Stimulated activated memory B cell treated with anti-CD40 and anti-IgM and Interleukin-4, amounts not matched to agents 10 μg/mL and 1 μg/mL and 100 μg/mL, for 72 hours (primary cell): ENCODE measurements around the gene CHMP5.

Source experiments
- ATAC-seq: fragments of 150-1000 bp; cut with Tn5 transposase; 2 replicates; pipeline ENCODE4 v1.10.0; 2021
- H3K27ac Mint-ChIP-seq: one replicate; pipeline ENCODE4 v1.8.0; 2022; ENCODE audit warnings: mild to moderate bottlenecking, mixed read lengths
- H3K27me3 Mint-ChIP-seq: one replicate; pipeline ENCODE4 v1.8.0; 2022; ENCODE audit warnings: mixed read lengths
- H3K36me3 Mint-ChIP-seq: one replicate; pipeline ENCODE4 v1.8.0; 2022; ENCODE audit warnings: mixed read lengths
- H3K4me1 Mint-ChIP-seq: one replicate; pipeline ENCODE4 v1.8.0; 2022; ENCODE audit warnings: mixed read lengths
- H3K4me3 Mint-ChIP-seq: one replicate; pipeline ENCODE4 v1.8.0; 2022; ENCODE audit warnings: mild to moderate bottlenecking, moderate library complexity, mixed read lengths
- H3K9me3 Mint-ChIP-seq: one replicate; pipeline ENCODE4 v1.8.0; 2022; ENCODE audit warnings: mixed read lengths

CHMP5 gene

GRCh38 chr9:33233626-33234342 is 31.1 kb upstream of the CHMP5 start:
- Mint-ChIP-seq H3K4me3 (no peak overlapping the region), H3K36me3 (no peaks in the 10 kb centered on the region), H3K4me1 (no peaks in the 10 kb centered on the region), H3K9me3 (no peaks in the 10 kb centered on the region), H3K27me3 (peaks cover 12% of the 10 kb centered on the region), H3K27ac (no peak overlapping the region)
- ATAC-seq = no peak

DNA sequence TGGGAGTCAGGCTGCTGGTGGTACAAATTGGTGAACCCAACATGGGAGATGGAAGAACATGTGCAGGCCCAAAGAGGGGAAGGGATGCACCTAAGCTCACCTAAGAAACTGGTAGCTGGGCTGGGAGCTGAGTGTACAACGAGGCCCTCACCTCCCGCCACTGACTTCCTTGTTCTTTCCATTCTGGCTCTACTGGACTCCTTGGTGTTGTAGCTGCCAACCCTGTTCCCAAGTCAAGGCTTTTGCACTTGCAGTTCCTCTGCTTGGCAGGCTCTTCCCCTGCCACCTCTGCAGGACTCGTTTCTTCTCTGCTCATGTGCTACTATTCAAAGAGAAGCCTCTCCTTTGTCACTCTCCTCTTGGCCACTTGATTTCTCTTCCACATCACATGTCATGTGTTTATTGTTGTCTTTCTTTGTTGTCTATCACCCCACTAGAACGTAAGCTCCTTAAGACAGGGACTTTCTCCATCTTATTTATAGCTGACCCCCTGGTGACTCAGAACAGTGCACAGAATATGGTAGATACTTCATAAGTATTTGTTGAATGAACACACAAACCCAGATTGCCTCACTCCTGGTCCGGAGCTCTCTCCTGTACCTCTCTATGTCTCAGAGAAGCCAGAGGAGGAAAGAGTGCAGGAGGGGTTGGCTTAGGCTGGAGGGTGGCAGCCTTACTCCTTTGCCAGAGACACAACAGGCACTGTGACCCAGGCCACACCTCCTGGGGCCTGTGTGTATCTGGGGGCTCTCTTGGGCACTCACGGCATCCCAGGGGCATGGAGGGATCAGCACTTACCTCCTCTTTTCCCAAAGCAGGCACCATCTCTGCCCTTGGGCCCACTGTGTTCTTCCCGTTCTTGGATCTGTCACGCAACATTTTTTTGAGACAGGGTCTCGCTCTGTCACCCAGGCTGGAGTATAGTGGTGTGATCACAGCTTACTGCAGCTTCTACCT is 30.1 kb upstream of the CHMP5 start:
- ATAC-seq = no peak
- H3K36me3 Mint-ChIP-seq = no peaks in the 10 kb centered on the region

GRCh38 chr9:33236571-33236970 is 28.3 kb upstream of the CHMP5 start:
- no peaks in the 10 kb centered on the region for H3K9me3 Mint-ChIP-seq
- ATAC-seq = no peak
- no peaks in the 10 kb centered on the region for H3K4me1 Mint-ChIP-seq
- H3K4me3 Mint-ChIP-seq = no peak overlapping the region
- H3K27me3 Mint-ChIP-seq = peaks cover 12% of the 10 kb centered on the region
- H3K27ac Mint-ChIP-seq = no peak overlapping the region
- H3K36me3 Mint-ChIP-seq = no peaks in the 10 kb centered on the region

More for the DNA sequence above, 30.1 kb upstream of the CHMP5 start:
- H3K9me3 Mint-ChIP-seq = no peaks in the 10 kb centered on the region
- peaks cover 12% of the 10 kb centered on the region for H3K27me3 Mint-ChIP-seq
- H3K27ac Mint-ChIP-seq = no peak overlapping the region
- no peak overlapping the region for H3K4me3 Mint-ChIP-seq
- H3K4me1 Mint-ChIP-seq = no peaks in the 10 kb centered on the region

DNA sequence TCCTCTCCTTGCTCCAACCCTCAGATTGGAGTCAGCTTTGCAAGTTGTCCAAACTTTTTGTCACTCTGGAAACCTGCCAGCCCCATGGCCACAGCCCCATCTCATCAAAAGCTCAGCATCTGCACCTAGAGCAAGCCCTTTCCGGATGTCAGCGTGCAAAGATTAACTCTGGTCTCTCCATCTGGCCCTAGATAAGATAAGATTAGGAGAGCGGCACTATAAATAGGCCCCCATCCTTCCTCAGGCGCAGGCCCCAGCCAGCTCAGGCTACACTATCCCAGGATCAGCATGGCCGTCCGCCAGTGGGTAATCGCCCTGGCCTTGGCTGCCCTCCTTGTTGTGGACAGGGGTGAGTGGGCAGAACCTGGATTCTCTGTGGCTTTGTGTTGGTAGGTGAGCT is 24.9 kb upstream of the CHMP5 start, which contains the start of gene SPINK4:
TSS of gene SPINK4 (plus strand) at position 247 of the 400 bp plus-strand sequence. CDS start at position 289, 42 bp downstream.
- H3K27ac Mint-ChIP-seq = no peak within 1 kb of the TSS
- no peaks in the 10 kb centered on the region for H3K36me3 Mint-ChIP-seq
- H3K27me3 Mint-ChIP-seq = peaks cover 12% of the 10 kb centered on the region
- no peak within 1 kb of the TSS for H3K4me3 Mint-ChIP-seq
- H3K4me1 Mint-ChIP-seq = no peaks in the 10 kb centered on the region
- no peaks in the 10 kb centered on the region for H3K9me3 Mint-ChIP-seq
- ATAC-seq = no peak

DNA sequence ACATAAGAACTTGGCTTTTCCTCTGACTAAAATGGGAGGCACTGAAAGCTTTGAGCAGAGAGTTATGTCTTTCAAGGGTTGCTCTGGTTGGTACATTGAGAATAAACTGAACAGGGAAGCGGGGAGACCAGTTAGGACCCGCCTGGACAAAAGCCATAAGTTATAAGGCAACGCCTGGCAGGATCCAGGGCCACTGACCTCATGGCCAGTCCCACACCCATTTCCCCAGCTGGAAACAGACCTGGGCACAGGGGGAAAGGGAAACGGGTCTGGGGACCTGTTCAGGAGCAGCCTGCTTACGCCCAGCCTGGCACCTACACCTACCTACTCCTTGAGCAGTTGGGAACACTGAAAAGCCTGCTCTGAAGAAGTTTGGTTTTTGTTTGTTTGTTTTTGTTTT is 23.6 kb upstream of the CHMP5 start:
- Mint-ChIP-seq H3K9me3 (no peaks in the 10 kb centered on the region), H3K36me3 (no peaks in the 10 kb centered on the region), H3K4me1 (no peaks in the 10 kb centered on the region), H3K27me3 (peaks cover 2% of the 10 kb centered on the region), H3K27ac (no peak overlapping the region), H3K4me3 (no peak overlapping the region)
- no peak for ATAC-seq

DNA sequence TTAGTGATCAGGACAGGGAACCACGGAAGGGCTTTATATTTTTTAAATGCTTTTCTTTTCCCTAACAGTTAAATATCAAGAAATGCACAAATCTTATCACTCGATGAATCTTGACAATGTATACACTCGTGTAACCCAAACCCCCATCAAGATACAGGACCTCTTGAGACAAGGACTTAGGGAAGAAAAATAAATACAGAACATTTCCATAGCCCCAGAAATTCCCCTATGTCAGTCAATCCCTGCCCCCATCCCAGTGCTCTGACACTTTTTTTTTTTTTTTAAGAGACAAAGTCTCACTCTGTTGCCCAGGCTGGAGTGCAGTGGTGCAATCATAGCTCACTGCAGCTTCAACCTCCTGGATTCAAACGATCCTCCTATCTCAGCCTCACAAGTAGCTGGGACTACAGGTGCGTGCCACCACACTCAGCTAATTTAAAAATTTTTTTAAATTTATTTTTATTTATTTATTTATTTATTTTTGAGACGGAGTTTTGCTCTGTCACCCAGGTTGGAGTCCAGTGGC is 22.2 kb upstream of the CHMP5 start:
- no peak overlapping the region for H3K4me3 Mint-ChIP-seq
- no peaks in the 10 kb centered on the region for H3K9me3 Mint-ChIP-seq
- no peaks in the 10 kb centered on the region for H3K27me3 Mint-ChIP-seq
- no peaks in the 10 kb centered on the region for H3K4me1 Mint-ChIP-seq
- peaks cover 6% of the 10 kb centered on the region for H3K36me3 Mint-ChIP-seq
- no peak for ATAC-seq
- H3K27ac Mint-ChIP-seq = no peak overlapping the region

- H3K4me1 Mint-ChIP-seq = peaks cover 2% of the 10 kb centered on the region
- H3K9me3 Mint-ChIP-seq = no peaks in the 10 kb centered on the region
- H3K27me3 Mint-ChIP-seq = no peaks in the 10 kb centered on the region
- no peak for ATAC-seq
- no peak overlapping the region for H3K27ac Mint-ChIP-seq
- no peak overlapping the region for H3K4me3 Mint-ChIP-seq
- peaks cover 10% of the 10 kb centered on the region for H3K36me3 Mint-ChIP-seq
These were observed 20.6 kb upstream of the CHMP5 start for GRCh38 chr9:33244137-33244784.

DNA sequence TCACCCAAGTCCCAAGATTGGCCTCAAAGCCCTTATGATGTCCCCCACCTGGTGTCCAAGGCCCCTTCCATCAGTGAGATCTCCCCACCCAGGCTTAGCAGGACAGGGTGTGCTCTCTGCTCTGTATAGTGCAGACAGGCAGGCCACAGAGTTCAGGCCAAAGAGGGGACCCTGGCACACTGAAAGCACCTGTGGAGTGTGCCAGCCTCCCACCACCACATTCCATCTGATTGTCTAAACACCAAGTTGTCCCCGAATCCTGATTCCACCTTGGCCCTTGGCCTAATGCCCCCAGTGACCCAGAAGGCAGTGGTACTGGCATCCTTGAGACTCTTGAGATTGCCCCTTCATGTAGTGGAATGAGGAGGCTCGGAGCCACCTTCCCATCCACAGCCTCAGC is 19.5 kb upstream of the CHMP5 start:
- no peaks in the 10 kb centered on the region for H3K27me3 Mint-ChIP-seq
- peaks cover 12% of the 10 kb centered on the region for H3K4me1 Mint-ChIP-seq
- H3K36me3 Mint-ChIP-seq = peaks cover 10% of the 10 kb centered on the region
- ATAC-seq = no peak
- no peak overlapping the region for H3K4me3 Mint-ChIP-seq
- H3K9me3 Mint-ChIP-seq = no peaks in the 10 kb centered on the region
- no peak overlapping the region for H3K27ac Mint-ChIP-seq

- Mint-ChIP-seq H3K4me3 (no peak overlapping the region), H3K27me3 (no peaks in the 10 kb centered on the region), H3K27ac (no peak overlapping the region), H3K9me3 (no peaks in the 10 kb centered on the region), H3K36me3 (peaks cover 18% of the 10 kb centered on the region), H3K4me1 (peaks cover 17% of the 10 kb centered on the region)
- no peak for ATAC-seq
These were observed 18.5 kb upstream of the CHMP5 start for GRCh38 chr9:33246269-33246860.

DNA sequence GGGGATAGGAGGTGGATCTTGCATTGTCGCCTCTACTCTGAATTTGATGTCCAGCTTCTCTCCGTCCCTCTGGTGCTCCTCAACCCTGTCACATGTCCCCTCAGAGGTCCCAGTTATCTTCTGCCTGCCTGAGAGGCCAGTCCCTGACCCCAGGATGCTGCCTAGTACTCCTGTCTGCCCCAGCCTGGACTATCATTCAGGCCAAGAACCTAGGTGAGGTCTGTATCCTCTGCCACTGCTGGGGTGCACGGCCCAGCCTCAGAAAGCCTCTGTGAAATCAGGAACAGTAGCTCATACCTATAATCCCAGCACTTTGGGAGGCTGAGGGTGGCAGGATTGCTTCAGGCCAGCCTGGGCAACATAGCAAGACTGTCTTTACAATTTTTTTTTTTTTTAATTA is 16.2 kb upstream of the CHMP5 start:
- Mint-ChIP-seq H3K4me1 (peaks cover 17% of the 10 kb centered on the region), H3K4me3 (no peak overlapping the region), H3K36me3 (peaks cover 29% of the 10 kb centered on the region), H3K27ac (no peak overlapping the region), H3K9me3 (no peaks in the 10 kb centered on the region), H3K27me3 (no peaks in the 10 kb centered on the region)
- no peak for ATAC-seq

GRCh38 chr9:33249087-33249658 is 15.7 kb upstream of the CHMP5 start:
- no peaks in the 10 kb centered on the region for H3K9me3 Mint-ChIP-seq
- H3K27ac Mint-ChIP-seq = peak overlapping the region; percentile 28
- no peak overlapping the region for H3K4me3 Mint-ChIP-seq
- H3K27me3 Mint-ChIP-seq = no peaks in the 10 kb centered on the region
- ATAC-seq = peak; percentile 58
- H3K4me1 Mint-ChIP-seq = peaks cover 17% of the 10 kb centered on the region
- peaks cover 29% of the 10 kb centered on the region for H3K36me3 Mint-ChIP-seq

DNA sequence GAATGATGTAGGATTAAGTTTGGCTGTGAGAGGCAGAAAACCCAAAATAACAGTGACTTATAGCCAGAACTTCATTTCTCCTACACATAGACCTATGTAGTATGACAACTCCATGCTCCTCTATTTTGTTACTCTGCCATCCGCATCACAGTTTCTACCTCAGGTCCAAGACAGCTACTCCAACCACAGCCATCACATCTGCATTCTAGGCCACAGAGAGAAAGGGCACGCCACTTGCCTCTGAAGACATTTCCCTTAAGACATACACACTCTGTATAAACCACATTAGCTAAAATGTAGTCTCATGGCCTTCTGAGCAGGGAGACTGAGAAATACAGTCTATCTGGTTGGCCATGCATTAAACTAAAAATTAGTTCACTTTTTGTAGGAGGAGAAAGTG is 14.9 kb upstream of the CHMP5 start:
- no peaks in the 10 kb centered on the region for H3K9me3 Mint-ChIP-seq
- H3K36me3 Mint-ChIP-seq = peaks cover 38% of the 10 kb centered on the region
- H3K4me3 Mint-ChIP-seq = no peak overlapping the region
- H3K27me3 Mint-ChIP-seq = no peaks in the 10 kb centered on the region
- H3K4me1 Mint-ChIP-seq = peaks cover 17% of the 10 kb centered on the region
- ATAC-seq = peak; percentile 31
- H3K27ac Mint-ChIP-seq = peak overlapping the region; percentile 28

DNA sequence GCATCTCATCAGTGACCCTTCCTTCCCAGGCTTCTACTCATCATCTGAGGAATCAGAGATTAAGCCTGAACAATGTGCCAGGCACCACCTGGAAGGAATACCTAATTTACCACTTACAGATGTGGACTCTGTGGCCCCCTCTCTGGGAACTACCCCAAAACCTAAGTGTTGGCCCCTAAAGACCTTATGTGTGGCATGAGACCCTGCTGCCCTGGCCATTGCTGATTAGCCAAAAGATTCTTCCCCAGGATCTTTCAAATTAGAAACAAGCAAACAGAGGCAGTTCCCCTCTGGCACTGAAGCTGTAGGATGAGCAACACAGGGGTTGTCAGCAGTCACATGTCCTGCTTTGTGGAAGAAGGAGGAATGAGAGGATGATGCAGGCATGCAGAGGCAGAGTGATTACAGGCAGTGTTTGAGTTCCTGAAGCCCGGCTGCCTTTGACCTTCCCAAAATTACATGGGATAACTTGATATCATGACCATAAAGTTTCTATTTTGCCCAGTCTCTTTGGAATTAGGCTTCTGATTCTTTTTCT is 14.3 kb upstream of the CHMP5 start:
- no peak for ATAC-seq
- Mint-ChIP-seq H3K4me1 (peaks cover 17% of the 10 kb centered on the region), H3K27me3 (no peaks in the 10 kb centered on the region), H3K27ac (peak overlapping the region; percentile 28), H3K36me3 (peaks cover 40% of the 10 kb centered on the region), H3K4me3 (no peak overlapping the region), H3K9me3 (no peaks in the 10 kb centered on the region)

- H3K27me3 Mint-ChIP-seq = no peaks in the 10 kb centered on the region
- peaks cover 52% of the 10 kb centered on the region for H3K36me3 Mint-ChIP-seq
- H3K9me3 Mint-ChIP-seq = no peaks in the 10 kb centered on the region
- H3K4me1 Mint-ChIP-seq = peaks cover 15% of the 10 kb centered on the region
- no peak for ATAC-seq
- no peak overlapping the region for H3K27ac Mint-ChIP-seq
- H3K4me3 Mint-ChIP-seq = no peak overlapping the region
These were observed 10.6 kb upstream of the CHMP5 start for GRCh38 chr9:33254211-33254610.
